Left ventricle myocardium inferior (tissue), 1 donor: ENCODE data around the gene IMPG2. TPM values are rescaled to one million over a fixed set of nuclear protein-coding genes. Genes with fewer than 3 reads are reported as not detected.

Experiments
- DNase-seq: peaks from one replicate; pipeline ENCODE4 v3.0.0-alpha.2; 2020
- H3K27ac ChIP-seq: fragments of 200-600 bp; replicated peaks from 2 replicates; pipeline ENCODE4 v1.8.0; 2021
- H3K27me3 ChIP-seq: fragments of 200-600 bp; 2 replicates; pipeline ENCODE4 v1.8.0; 2021; ENCODE audit warnings: low read depth
- H3K36me3 ChIP-seq: fragments of 200-600 bp; 2 replicates; pipeline ENCODE4 v1.8.0; 2021
- H3K4me1 ChIP-seq: fragments of 200-600 bp; 2 replicates; pipeline ENCODE4 v1.8.0; 2021
- H3K4me3 ChIP-seq: fragments of 200-600 bp; 2 replicates; pipeline ENCODE4 v1.8.0; 2021; ENCODE audit warnings: mild to moderate bottlenecking, moderate library complexity
- H3K9me3 ChIP-seq: fragments of 200-600 bp; replicated peaks from 2 replicates; pipeline ENCODE4 v1.8.0; 2021
- intact Hi-C: fragments of 100-400 bp; cut with micrococcal nuclease; formaldehyde crosslinking; loops from one replicate; pipeline ENCODE4 v1.11.0; 2022
- total RNA-seq: library from RNA; stranded (reverse); fragmentation: NEBNext Ultra II Directional; extraction: Animal tissue kit (Norgen Biotek cat#: 25700); gene quantifications from one replicate; pipeline ENCODE4 v1.2.1, GENCODE V29; 2021
- TF ChIP-seq, protein P1 (sequence below): fragments of 200-600 bp; IDR thresholded peaks from 2 replicates; pipeline ENCODE4 v1.8.0; 2021; ENCODE audit warnings: antibody characterized with exemption, mild to moderate bottlenecking, borderline replicate concordance
- donor health status: DM: no; HTN: yes; CAD: no; lungs with severe emphysema.

IMPG2 gene
- total RNA-seq, 1 donor from 2014 or later = 0.11 TPM

DNA sequence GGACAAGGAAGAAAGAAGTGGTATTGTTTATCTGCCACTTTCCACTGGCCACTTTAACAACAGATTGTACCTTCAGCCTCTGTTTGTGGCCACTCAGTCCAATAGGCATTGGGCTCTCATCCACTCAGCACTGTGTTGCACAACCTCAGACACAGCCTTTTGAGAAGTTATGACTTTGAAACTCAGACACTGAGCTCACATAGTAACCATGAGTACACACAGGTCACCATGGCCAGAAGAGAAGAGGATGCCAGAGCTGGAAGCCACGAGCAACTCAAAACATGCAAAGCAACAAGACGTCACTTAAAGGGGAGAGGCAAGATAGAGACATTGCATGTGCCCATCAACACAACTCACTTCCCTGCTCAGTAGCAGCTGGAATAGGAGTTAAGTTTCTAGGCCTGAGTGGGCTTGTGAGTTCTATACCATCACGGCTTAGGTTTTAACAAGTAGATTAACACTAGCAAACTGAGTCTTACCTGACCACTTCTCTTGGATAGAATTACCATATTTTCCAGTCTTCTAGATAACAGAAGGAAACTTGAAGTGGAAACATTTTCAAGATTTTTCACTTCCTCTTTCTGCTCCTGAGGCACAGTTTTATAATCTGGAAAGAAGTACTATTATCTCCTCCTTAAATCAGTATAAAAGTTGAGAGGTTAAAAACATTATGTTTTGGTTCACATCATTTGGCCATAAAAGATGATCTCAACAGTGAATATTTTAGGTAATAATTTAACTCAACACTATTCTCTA, 103.5 kb downstream of the IMPG2 start:
- no peaks in the 10 kb centered on the region for H3K27me3 ChIP-seq
- H3K4me1 ChIP-seq = peaks cover 6% of the 10 kb centered on the region
- H3K27ac ChIP-seq = peak overlapping the region; percentile 38
- DNase-seq = peak; percentile 43
- no peaks in the 10 kb centered on the region for H3K36me3 ChIP-seq
- no peak overlapping the region for H3K4me3 ChIP-seq
- TF ChIP-seq, protein P1, sequence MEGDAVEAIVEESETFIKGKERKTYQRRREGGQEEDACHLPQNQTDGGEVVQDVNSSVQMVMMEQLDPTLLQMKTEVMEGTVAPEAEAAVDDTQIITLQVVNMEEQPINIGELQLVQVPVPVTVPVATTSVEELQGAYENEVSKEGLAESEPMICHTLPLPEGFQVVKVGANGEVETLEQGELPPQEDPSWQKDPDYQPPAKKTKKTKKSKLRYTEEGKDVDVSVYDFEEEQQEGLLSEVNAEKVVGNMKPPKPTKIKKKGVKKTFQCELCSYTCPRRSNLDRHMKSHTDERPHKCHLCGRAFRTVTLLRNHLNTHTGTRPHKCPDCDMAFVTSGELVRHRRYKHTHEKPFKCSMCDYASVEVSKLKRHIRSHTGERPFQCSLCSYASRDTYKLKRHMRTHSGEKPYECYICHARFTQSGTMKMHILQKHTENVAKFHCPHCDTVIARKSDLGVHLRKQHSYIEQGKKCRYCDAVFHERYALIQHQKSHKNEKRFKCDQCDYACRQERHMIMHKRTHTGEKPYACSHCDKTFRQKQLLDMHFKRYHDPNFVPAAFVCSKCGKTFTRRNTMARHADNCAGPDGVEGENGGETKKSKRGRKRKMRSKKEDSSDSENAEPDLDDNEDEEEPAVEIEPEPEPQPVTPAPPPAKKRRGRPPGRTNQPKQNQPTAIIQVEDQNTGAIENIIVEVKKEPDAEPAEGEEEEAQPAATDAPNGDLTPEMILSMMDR = no peak
- intact Hi-C loops = no loop called here
- peaks cover 19% of the 10 kb centered on the region for H3K9me3 ChIP-seq

DNA sequence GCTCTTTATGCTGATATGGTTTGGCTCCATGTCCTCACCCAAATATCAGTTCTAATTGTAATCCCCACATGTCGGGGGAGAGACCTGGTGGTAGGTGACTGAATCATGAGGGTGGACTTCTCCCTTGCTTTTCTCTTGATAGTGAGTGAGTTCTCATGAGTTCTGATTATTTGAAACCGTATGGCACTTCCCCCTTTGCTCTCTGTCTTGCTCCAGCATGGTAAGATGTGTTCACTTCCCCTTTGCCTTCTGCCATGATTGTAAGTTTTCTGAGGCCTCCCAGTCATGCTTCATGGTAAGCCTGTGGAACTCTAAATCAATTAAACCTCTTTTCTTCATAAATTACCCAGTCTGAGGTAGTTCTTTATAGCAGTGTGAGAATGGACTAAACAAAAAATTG, 107.6 kb downstream of the IMPG2 start:
- H3K27ac ChIP-seq = no peak overlapping the region
- no peaks in the 10 kb centered on the region for H3K27me3 ChIP-seq
- TF ChIP-seq, protein P1 = no peak
- H3K4me1 ChIP-seq = peaks cover 6% of the 10 kb centered on the region
- H3K36me3 ChIP-seq = no peaks in the 10 kb centered on the region
- intact Hi-C loops = no loop called here
- no peak for DNase-seq
- no peak overlapping the region for H3K4me3 ChIP-seq
- H3K9me3 ChIP-seq = peaks cover 5% of the 10 kb centered on the region

DNA sequence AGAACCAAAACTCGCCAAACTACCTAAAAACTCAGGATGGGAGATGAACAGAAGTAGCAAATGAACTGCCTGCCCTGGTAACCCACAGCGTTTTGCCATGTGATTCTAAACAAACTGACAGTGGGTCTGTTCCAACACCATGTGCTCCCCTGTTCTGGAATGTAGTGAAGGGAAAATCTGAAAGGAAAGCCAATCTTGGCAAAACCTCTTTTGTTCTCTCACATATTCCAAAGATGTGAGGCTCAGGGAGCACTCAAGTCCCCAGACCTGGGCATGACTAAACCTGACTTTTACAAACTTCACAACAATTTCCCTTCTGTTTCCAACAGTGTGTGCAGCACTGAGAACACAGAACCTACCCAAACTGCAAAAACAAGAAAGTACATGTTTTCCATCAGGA, 116.1 kb downstream of the IMPG2 start:
- TF ChIP-seq, protein P1 = no peak
- no peaks in the 10 kb centered on the region for H3K27me3 ChIP-seq
- DNase-seq = no peak
- no peaks in the 10 kb centered on the region for H3K9me3 ChIP-seq
- H3K4me1 ChIP-seq = no peaks in the 10 kb centered on the region
- H3K36me3 ChIP-seq = no peaks in the 10 kb centered on the region
- no peak overlapping the region for H3K27ac ChIP-seq
- no peak overlapping the region for H3K4me3 ChIP-seq
- intact Hi-C loops = no loop called here

DNA sequence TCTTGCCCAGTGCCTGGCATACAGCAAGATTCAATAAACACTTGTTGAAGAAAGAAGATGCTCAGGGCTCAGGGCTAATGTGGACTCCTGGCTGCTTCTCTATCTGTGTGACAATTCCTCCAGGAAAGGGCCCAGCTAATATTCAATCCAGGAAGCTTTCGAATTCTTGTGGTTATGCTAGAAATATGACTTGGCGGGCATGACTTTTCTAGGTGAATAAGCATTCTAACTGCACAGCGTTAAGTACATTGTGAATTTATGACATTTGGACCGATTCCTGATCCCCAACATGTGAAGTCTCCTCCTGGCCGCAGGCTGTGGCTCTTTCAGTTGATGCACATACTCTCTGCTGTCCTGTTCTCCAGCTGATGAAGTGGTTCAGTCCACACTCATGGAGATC, 117.0 kb downstream of the IMPG2 start:
- Histone ChIP-seq H3K36me3 (no peaks in the 10 kb centered on the region), H3K4me1 (no peaks in the 10 kb centered on the region), H3K9me3 (no peaks in the 10 kb centered on the region), H3K4me3 (no peak overlapping the region), H3K27ac (no peak overlapping the region), H3K27me3 (no peaks in the 10 kb centered on the region)
- DNase-seq = no peak
- TF ChIP-seq, protein P1 = no peak
- intact Hi-C loops = no loop called here

DNA sequence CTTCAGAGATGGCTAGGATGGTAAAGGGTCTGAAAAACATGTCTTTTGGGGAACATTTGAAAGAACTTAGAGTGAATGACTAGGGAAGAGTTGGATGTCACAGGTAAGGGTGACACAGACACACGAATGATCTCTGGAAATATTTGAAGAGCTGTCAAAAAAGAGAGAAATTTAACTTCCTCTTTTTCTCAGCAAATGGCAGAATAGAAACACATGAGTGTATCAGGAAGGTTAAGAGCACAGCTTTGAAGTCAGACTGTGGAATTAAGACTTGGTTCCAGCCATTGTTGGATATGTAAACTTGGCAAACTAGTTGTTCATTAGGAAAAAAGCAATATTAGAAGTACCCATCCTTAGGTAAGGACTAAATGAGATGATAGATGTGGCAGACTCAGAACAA, 117.7 kb downstream of the IMPG2 start:
- Histone ChIP-seq H3K36me3 (no peaks in the 10 kb centered on the region), H3K9me3 (no peaks in the 10 kb centered on the region), H3K4me3 (no peak overlapping the region), H3K27ac (no peak overlapping the region), H3K27me3 (no peaks in the 10 kb centered on the region), H3K4me1 (no peaks in the 10 kb centered on the region)
- TF ChIP-seq, protein P1 = no peak
- DNase-seq = no peak
- intact Hi-C loops = no loop called here
